NCI-H2196 treated with DMSO at 0.1 percent for 48 hours (cell line): ENCODE results near the gene KLF8.

Experiments
- DNase-seq: peaks from one replicate; lab custom pipeline; 2025; ENCODE audit not compliant: unreplicated experiment; lab: John Stamatoyannopoulos, UW

The KLF8 gene

DNA sequence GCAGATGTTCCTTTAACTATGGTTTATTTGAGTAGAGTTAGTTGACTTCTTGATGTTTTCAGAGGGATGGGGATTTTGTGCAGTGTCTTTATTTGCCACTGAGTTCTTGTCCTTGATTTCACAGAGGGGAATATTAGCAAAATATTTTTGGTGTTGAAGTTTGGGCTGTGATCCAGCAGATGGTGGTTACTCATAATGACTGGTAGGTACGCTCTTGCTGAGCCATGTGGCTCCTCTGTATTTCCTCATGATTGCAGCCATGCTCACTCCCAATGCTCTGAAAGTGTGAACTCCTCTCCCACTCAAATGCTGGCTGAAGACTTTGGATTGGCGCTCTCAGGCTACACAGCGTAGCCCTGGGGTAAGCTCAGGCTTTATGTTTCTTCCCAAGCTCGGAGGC, 77.7 kb downstream of the KLF8 start:
- no peak for DNase-seq

DNA sequence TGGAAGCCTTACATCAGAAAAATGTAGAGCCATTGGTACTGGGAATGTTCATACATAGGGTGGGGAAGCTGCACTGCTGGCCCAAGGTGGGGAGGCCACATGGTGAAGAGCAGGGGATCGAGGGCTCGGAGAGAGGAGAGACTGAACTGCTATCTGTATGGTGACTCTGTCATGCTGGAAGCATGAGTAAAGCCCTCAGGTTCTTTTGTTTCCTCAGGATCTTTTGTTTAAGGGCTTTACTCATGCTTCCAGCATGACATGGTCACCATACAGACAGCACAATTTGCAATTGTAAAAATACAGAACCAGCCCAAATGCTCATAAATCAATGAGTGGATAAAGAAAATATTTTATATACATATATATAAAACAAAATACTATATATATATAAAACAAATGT, 78.4 kb downstream of the KLF8 start:
- no peak for DNase-seq

DNA sequence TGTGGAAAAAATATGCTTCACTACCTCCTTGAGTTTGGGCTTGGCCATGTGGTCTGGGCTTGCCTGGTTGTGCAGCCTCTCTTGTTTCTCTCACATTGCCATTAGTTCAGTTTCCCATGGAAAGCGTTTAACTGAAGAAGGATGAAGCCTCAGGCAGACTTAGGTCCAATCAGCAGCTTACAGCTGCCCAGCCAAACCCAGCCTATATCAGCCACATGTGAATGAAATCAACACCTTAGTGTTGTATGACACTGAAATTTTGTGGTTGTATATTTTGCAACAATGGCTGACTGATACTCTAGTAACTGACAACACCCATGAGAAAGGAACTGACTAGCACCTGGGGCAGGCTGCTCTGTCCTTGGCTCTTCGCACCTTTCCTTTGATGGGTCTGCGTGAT, 81.2 kb downstream of the KLF8 start:
- no peak for DNase-seq

DNA sequence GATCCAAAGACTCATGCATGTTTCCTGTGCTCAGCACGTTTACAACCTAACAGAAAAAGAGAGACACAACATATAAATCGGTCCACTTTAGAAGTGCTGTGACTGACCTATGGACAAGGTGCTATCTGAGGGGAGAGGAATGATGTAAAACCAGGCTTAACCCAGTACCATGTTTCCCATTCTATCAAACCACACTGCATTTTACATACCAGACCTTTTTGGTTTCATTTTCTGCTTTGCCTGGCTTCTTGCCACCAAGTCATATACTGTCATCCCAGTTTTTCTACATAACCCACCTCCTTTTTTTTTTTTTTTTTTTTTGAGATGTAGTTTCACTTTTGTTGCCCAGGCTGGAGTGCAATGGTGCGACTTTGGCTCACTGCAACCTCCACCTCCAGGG, 82.2 kb downstream of the KLF8 start:
- no peak for DNase-seq

DNA sequence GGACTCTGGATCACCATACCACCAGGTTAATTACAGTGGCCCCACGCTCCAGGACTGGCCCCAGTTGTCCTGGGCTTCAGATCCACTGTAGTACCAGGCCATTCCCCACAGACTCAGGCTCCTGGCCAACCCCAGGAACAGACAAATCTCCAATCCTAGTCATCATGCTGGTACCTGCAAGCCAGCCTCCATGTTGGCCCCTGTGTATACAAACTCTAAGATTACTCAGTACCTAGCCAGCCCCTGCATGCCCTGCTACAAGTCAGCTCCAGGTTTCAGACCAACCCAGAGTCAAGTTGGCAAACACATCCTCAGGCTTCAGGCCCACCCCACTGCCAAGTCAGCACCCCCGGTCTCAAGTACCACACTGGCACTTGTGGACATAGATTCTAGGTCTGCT, 85.9 kb downstream of the KLF8 start:
- DNase-seq, result no peak

DNA sequence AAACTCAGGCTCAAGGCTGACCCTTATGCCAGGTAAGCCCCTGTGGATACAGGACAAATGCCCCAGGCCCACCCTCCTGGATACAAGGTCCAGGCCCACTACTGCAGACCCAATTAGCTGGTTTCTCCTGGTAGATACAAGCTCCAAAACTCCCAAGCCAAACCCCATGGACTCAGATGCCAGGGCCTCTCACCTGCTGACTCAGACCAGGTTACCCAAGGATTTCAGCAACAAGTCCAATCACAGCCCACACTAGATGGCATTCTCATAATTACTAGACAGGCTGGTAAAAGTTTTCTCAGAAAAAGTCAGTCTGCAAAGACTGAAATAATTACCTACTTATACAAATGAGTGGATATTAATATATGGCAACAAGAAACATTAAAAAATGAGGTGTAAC, 87.0 kb downstream of the KLF8 start:
- DNase-seq, result no peak
